OCI-LY3 (cell line): ENCODE measurements around the gene TAF8.

Experiments
- EZH2phosphoT487 ChIP-seq: fragments of 200-600 bp; shearing (Covaris generic); IDR thresholded peaks from 2 replicates; pipeline ENCODE4 v1.6.1; 2018; ENCODE audit warnings: antibody characterized with exemption, mixed run types, low read depth
- TF ChIP-seq, protein P1 (sequence below): fragments of 200-600, 300-600 bp; sonication (generic); IDR thresholded peaks from 2 replicates; pipeline ENCODE4 v1.5.1; 2014; ENCODE audit warnings: antibody characterized with exemption, low read length, low read depth

DNA sequence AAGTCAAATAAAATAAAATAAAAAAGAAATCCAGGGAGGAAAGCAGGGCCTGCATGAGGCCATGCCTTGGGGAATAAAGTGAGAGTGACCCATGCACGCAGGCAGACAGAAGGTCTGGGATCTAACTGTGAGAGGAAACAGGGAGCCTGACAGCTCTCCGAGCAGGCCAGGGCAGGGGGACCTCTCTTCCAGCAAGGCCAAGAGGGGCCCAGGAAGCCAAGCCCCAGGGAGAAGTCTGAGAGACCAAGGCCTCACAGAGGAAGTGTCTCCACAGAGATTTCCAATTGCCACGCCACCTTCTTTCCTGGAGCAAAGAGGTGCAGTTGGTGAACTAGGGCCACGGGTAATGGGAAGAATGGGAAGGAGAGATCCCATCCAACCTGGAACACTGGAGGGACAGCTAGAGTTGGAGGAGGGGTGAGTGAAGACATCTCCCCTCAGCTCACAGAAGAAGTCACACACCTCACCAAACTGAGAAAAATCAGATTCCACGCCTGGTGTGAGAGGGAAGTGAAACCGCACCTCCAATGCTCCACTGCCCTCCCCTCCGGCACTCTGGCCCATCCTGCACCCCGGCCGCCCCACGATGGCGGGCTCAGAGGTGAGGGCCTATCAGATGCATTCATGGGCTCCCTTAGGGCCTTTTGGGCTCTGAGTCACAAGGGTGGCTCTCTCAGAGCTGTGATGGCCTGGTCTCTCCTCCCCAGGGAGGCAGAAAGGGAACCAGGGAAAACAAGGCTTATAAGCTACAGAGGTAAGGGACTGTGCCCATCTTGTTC lies 25.1 kb upstream of the TAF8 start:
- TF ChIP-seq, protein P1, sequence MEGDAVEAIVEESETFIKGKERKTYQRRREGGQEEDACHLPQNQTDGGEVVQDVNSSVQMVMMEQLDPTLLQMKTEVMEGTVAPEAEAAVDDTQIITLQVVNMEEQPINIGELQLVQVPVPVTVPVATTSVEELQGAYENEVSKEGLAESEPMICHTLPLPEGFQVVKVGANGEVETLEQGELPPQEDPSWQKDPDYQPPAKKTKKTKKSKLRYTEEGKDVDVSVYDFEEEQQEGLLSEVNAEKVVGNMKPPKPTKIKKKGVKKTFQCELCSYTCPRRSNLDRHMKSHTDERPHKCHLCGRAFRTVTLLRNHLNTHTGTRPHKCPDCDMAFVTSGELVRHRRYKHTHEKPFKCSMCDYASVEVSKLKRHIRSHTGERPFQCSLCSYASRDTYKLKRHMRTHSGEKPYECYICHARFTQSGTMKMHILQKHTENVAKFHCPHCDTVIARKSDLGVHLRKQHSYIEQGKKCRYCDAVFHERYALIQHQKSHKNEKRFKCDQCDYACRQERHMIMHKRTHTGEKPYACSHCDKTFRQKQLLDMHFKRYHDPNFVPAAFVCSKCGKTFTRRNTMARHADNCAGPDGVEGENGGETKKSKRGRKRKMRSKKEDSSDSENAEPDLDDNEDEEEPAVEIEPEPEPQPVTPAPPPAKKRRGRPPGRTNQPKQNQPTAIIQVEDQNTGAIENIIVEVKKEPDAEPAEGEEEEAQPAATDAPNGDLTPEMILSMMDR: no peak
- no peak for TF ChIP-seq EZH2phosphoT487
